ENCODE measurements around the gene CUL7.

The CUL7 gene

GRCh38 chr6:43077981-43078511 is 24.4 kb upstream of the CUL7 start:
- no peak for DNase-seq

- DNase-seq, result no peak
Measured at GRCh38 chr6:43077333-43077809, 23.7 kb upstream of the CUL7 start.

- no peak for DNase-seq
Measured at GRCh38 chr6:43076464-43077332, 23.0 kb upstream of the CUL7 start.

- peak in 20 of 56 donors; percentile 9 to 53 (median 23) for DNase-seq
Measured at GRCh38 chr6:43075670-43076463, 22.2 kb upstream of the CUL7 start, which contains the start of gene PTK7. TSS of gene PTK7 (plus strand) at chr6:43076314. CDS start at chr6:43076489, 175 bp downstream.

DNA sequence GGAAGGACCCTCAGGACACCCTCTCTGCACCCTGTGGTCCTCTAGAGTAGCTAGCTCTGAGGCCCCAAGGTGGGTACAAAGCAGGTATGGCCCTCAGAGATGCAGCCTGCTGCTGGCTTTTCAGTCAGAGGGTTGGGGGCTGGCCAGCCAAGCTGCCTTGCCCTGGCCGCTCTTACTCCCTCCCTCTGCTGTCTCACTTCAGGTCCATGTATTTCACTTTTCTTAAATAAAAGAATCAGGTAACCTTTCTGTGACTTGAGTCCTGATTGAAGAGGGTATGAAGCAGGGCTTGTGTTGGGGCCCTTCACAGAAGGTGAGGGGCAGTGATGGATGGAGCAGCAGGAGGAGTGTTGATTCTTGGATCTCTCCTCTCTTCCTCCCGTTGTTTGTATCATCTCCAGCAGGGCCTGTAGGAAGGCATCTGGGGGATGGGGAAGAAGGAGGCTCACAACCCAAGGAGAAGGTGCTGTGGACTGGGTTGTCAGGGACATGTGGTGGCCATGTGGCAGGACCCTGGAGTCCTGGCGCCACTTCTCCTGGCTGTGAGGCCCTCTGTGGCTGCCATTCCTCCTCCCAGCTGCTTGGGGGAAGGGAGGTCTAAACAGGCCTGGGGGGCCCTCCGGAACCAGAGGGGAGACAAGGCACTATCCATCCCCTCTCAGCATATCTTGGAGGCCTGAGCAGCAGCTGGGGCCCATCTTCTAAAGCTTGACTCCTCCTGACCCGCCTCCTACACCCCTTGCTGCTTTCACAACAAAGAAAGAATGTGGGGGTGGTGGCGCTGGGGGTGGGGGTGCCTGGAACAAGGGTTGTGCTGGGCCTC is 21.4 kb upstream of the CUL7 start:
- no peak for DNase-seq

DNA sequence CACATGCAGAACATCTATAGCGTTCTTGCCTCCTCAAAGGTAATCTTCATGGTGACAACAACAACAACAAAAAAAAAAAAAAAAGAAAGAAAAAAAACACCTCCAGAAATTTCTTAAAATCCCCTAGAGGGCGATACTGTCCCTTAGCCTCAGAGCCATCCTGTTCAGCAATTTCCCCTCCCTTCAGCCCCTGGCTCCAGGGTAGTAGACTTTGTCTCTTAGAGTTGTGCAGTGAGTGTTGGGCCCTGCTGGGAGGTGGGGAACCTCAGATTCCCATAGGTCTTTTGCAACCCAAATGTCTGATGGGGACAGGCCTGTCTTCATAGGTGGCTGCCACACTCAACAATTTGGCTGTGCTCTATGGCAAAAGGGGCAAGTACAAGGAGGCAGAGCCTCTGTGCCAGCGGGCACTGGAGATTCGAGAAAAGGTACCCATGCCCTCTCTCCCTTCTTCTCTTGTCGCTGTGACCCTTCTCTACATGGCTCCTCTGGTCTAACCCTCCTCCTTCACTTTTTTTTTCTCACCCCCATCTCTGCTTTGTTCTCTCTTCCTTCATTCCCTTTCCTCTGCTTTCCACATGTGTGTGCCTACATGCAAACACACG is 16.5 kb upstream of the CUL7 start:
- DNase-seq, result no peak

GRCh38 chr6:43062818-43063217 is 9.2 kb upstream of the CUL7 start:
- DNase-seq, result no peak

DNA sequence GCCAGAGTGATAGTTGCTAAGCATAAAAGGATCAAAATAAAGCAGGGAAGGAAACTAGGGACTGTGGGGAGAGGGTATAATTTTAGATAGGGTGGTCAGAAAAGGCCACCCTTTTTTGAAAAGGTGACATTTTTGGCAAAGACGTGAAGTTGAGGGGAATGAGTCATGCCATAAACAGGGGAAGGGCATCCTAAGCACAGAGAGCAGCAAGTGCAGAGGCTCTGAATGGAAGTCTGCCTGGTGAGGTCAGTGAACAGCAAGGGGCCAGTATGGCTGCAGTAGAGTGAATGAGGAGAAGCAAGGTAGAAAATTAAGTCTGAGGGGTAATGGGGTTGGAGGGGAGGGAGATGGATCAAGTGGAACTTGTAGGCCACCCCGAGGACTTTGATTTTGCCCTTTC is 8.2 kb upstream of the CUL7 start:
- DNase-seq, result no peak

DNA sequence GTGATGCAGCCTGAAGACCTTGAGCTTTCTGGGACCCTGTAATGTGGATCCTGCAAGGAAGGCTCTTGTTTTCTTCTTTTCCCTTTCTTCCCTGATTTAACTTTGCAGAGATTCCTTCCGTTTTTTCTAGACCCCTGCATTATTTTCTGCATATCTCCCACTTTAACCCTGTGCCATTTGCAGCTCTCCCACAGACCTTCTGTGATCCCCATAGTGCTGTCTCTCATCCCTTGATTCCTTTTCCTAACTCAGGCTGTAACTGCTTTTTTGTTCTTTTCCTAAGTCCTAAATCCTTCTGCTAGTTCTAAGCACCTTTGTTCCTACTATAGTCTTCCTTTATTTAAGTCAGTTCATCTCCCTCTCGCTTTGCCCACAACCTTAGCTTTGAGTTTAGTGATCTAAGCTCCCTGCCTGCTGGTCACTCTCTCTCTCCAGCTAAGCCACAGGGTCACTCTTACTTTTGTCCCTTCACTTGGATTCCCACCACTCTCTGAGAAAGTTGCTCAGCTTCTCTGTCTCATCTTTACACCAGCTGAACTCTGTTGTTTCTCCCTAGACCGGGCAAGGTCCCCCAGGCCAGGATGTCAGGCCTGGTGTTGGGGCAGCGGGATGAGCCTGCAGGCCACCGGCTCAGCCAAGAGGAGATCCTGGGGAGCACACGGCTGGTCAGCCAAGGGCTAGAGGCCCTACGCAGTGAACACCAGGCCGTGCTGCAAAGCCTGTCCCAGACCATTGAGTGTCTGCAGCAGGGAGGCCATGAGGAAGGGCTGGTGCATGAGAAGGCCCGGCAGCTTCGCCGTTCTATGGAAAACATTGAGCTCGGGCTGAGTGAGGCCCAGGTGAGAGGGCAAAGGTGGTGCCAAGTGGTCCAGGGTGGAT is 7.3 kb upstream of the CUL7 start:
- no peak for DNase-seq

- peak in 1 of 56 donors; percentile 31 for DNase-seq
Measured at GRCh38 chr6:43060034-43060754, 6.5 kb upstream of the CUL7 start.

DNA sequence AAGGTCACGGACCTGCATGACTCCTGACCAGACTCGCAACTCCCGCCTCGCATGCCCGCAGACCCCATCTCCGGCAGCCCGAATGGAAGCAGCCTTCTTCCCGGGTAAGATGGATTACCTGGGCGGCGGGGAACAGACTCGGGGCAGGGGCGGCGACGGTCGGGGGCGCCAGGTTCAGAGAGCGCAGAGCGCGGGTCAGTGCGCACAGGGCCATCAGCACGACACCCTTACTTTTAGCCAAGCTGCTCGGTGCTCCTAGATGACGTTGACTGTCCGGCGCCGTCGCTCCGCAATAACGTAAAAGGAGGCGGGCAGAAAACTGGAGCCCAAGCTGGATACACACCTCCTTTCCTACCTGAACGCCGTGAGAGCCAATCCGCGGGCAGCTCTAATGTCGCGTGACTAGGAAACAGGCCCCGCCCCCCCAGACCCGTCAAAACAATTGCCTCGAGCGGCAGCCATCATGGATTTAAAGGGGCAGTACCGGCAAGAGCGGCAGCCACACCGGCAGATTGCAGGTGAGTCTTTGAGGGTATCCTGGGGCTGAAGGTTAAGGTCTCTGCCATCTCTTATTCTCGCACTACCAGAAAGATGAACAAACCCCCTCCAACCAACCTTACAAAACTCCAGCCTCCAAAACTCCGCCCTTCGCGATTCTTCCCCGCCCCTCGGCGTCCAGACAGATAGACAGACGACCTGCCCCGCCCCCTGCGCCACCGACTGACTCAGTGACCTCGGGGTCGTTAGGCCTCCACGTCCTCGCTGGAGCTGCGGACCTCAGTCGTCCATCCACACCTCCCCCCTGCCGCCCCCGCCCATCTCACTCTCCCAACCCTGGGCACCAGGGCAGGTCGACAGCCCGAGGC is 5.8 kb upstream of the CUL7 start, which contains the start of the genes KLC4 and MRPL2:
Gene KLC4 (plus strand): TSS at position 464 of the 866 bp plus-strand sequence. CDS start 1,705 bp downstream, outside the sequence.
Gene MRPL2 (minus strand): TSS at position 267 of the 866 bp plus-strand sequence. CDS start 53 bp downstream, at position 214.
- peak; percentile 92 to 100 (median 98) for DNase-seq

DNA sequence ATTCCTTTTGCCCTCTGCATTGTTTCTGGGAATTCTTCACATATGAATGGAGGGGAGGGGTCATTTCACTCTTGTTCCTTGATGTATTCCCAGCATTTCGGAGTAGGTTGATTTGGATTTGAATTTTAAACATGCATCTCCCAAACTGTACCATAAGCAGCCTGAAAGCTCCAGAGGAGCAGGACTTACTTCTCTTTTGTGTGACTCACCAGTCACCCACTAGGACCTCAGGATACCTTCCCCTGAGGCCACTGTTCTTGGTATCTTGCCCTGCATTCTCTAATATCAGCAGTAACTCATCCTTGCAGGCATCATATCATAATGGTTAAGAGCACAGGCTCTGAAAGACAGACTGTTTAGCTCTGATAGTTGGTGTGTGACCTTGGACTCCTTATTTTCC is 4.9 kb upstream of the CUL7 start:
- DNase-seq, result no peak

DNA sequence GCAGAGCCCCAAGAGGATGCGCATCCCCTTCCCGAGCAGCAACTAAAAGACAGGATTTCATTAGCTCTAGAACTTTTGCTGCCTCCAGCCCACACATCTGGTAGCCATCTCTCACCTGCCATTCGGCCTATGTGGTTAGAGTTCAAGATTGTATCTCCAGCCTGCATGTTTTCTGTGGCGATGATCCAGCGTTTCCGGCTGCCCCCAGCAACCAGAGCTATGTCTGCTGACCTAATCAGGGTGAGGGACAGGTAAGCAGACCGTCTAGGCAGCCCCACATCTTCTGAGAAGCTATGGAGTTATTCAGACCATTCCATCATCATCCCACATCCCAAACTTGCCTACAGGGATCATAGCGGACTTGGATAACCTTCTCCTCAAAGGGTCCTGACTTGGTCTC is 2.3 kb upstream of the CUL7 start:
- no peak for DNase-seq

DNA sequence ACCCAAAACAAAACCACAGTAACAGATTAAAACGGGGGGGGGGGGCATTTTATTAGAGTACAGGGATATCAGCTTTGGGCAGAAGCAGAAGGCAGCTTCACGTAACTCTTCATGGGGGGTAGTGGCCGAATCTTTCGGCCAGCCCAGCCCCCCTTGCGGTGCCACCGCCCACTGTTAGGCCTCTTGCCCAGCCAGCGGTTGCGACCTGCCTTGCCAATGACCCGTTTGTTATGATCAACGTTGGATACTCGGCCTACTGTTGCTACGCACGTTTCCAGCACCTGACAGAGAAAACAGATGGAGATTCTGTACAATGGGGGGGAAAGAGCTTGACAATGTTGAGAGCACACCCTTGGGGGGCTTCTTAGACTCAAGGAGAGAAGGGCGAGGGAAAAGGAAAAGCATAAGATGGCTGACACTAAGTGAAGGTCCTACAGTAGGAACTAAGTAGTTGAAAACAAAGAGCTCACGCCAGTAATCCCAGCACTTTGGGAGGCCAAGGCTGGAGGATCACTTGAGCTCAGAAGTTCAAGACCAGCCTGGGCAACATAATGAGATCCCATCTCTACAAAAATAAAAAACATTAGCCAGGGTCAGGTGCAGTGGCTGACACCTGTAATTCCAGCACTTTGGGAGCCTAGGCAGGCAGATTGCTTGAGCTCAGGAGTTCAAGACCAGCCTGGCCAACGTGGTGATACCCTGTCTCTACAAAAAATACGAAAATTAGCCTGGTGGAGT is 724 bp upstream of the CUL7 start:
- DNase-seq, result peak in 1 of 56 donors; percentile 5

DNA sequence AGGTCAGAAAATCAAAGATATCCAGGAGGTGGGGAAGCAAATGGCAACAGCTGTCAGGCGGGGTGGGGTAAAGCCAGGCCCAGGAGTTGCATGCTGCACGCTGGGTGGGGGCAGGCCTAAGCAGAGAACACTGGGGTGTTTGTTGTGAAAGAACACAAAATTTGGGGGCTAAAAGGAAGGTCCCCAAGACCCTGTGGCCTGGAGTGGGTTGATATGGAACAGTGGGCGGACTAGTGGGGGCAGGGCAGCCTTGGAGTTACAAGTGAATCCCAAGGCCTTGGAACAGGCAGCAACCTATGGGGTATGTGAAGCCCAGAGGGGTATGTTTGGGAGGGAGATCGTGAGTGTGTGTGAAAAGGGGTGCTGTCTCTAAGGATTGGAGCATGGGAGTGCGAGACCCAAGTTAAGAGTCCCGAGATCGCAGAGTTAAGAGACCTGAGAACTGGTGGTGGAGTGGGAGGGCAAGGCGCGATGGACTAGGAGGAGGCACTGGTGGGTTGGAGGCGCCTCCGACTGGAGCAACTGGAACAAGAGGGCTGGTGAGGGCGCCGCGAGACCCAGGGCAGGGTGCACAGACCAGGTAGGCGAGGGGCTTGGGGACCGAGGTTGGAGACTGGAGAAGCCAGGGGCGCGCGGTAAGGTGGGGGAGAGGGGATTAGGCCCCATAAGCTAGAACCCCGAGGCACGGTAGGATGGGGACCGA is 658 bp downstream of the CUL7 start:
- peak in 2 of 56 donors; percentile 29 to 33 for DNase-seq

DNA sequence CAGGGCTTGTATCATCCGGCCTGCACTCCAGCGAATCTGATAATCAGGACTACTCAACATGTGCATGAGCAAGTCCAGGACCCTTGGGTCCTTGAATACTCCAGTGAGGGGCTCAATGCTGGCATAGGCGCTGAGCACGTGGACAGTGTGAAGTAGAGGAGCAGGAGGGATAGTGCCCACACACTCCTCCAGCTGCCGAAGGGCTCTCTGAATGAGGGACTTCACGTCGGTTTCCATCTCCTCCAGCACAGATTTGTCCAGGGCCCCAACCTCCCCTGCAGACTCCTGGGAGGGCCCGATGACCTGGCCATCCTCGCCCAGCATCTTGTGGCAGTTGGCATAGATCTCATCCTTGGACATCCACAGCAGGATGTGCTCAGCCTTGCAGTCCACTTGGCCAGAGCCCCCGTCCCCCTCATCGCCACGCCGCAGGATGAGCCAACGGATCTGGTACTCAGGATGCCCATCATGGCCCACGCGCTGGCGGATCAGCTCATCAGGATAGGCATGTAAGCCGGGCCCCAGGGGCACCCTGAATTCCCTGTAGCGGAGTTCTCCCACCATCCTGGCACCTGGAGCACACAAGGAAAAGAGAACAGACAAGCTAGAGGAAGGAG is 1.3 kb downstream of the CUL7 start:
- no peak for DNase-seq

Measured in amygdala (tissue), 56 donors.